PC-9 (cell line): Measurements from ENCODE around the gene ANKRD13A.

ENCODE experiments used
- EZH2 ChIP-seq: fragments of 200-600 bp; sonication (generic); IDR thresholded peaks from 2 replicates; pipeline ENCODE4 v1.8.0; 2017; ENCODE audit warnings: antibody characterized with exemption, low read depth
- TF ChIP-seq, protein P1 (sequence below): fragments of 200-600 bp; sonication (generic); conservative IDR thresholded peaks from 2 replicates; pipeline ENCODE4 v1.6.1; 2017; ENCODE audit warnings: mixed run types, antibody characterized with exemption, mild to moderate bottlenecking, moderate library complexity

DNA sequence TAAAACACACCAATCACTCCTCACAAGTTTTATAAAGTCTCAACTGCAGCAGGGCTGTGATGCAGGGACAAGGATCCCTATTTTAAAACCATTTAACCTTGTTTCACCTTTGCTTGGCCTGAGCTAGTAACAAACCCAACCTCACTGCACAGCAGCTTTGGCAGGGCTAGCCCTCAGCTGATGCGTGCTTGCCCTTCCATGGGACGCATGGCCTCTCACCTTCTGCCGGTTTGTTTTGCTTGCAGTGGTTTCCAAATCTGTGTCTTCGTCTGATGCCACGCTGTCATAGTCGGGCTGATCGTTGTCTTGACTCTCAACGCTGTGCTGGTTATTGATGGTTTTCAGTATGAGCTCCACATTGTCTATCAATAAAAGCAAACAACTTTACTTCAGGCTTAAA lies 46.4 kb upstream of the ANKRD13A start:
- TF ChIP-seq, protein P1, sequence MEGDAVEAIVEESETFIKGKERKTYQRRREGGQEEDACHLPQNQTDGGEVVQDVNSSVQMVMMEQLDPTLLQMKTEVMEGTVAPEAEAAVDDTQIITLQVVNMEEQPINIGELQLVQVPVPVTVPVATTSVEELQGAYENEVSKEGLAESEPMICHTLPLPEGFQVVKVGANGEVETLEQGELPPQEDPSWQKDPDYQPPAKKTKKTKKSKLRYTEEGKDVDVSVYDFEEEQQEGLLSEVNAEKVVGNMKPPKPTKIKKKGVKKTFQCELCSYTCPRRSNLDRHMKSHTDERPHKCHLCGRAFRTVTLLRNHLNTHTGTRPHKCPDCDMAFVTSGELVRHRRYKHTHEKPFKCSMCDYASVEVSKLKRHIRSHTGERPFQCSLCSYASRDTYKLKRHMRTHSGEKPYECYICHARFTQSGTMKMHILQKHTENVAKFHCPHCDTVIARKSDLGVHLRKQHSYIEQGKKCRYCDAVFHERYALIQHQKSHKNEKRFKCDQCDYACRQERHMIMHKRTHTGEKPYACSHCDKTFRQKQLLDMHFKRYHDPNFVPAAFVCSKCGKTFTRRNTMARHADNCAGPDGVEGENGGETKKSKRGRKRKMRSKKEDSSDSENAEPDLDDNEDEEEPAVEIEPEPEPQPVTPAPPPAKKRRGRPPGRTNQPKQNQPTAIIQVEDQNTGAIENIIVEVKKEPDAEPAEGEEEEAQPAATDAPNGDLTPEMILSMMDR: no peak
- TF ChIP-seq EZH2: no peak
